Thyroid gland (tissue), 4 donors: ENCODE results near the gene DSG4. TPM values are rescaled to one million over a fixed set of nuclear protein-coding genes. Genes with fewer than 3 reads are reported as not detected.

Experiments
- DNase-seq, 2 donors: peaks; one replicate each; pipeline ENCODE4 v3.0.0-alpha.2; 2019
- H3K27ac ChIP-seq, 3 donors: fragments of 200-600 bp; sonication (generic); 1 replicate in 2 of 3; 2 replicates in 1 of 3; pipeline ENCODE4 v1.5.1; 2016 to 2019; ENCODE audit warnings: mild to moderate bottlenecking in 1 of 3, moderate library complexity in 1 of 3
- H3K27me3 ChIP-seq: fragments of 200-600 bp; sonication (generic); one replicate; pipeline ENCODE4 v1.5.1; 2019
- H3K36me3 ChIP-seq, 2 donors: fragments of 200-600 bp; sonication (generic); one replicate each; pipeline ENCODE4 v1.5.1; 2016 to 2019
- H3K4me1 ChIP-seq, 2 donors: fragments of 200-600 bp; sonication (generic); one replicate each; pipeline ENCODE4 v1.5.1; 2017 to 2019
- H3K4me3 ChIP-seq, 3 donors: fragments of 200-600 bp; sonication (generic); replicated peaks in 1 of 3; 1 replicate in 2 of 3; 2 replicates in 1 of 3; pipeline ENCODE4 v1.5.1; 2016; ENCODE audit warnings: mild to moderate bottlenecking in 1 of 3
- H3K9me3 ChIP-seq: fragments of 200-600 bp; sonication (generic); one replicate; pipeline ENCODE4 v1.5.1; 2017
- POLR2A ChIP-seq, 2 donors: fragments of 450-650 bp; IDR thresholded peaks; one replicate each; pipeline ENCODE4 v1.6.1; 2017; ENCODE audit warnings: antibody characterized with exemption in 2 of 2, mild to moderate bottlenecking in 2 of 2, moderate library complexity in 1 of 2
- WGBS, 2 donors: methylation state at CpG; one replicate each; pipeline ENCODE4 v1.1.5; 2017; 5-methylcytosine and 5-hydroxymethylcytosine counted together
- intact Hi-C: fragments of 100-400 bp; cut with DNase I; formaldehyde crosslinking; loops from one replicate; pipeline ENCODE4 v1.15.1; 2023
- total RNA-seq, 4 donors: library from RNA; depleted of rRNA; stranded (reverse); fragments of >200 nt; gene quantifications; one replicate each; pipeline ENCODE4 v1.2.3, GENCODE V29; 2016
- TF ChIP-seq, protein P1 (sequence below), 6 experiments: fragments of 200-600 bp in 3 of 6; fragments of 450-650 bp in 3 of 6; sonication (generic) in 3 of 6; IDR thresholded peaks; one replicate each; pipeline ENCODE4 v1.5.1; 2016 to 2019; ENCODE audit warnings: antibody characterized with exemption in 6 of 6, mild to moderate bottlenecking in 2 of 6, inconsistent platforms in 1 of 6, moderate library complexity in 1 of 6

Gene DSG4
- total RNA-seq, 4 donors from 2014 or later = not detected

GRCh38 chr18:31426871-31427406, 50.4 kb downstream of the DSG4 start:
- TF ChIP-seq, protein P1, sequence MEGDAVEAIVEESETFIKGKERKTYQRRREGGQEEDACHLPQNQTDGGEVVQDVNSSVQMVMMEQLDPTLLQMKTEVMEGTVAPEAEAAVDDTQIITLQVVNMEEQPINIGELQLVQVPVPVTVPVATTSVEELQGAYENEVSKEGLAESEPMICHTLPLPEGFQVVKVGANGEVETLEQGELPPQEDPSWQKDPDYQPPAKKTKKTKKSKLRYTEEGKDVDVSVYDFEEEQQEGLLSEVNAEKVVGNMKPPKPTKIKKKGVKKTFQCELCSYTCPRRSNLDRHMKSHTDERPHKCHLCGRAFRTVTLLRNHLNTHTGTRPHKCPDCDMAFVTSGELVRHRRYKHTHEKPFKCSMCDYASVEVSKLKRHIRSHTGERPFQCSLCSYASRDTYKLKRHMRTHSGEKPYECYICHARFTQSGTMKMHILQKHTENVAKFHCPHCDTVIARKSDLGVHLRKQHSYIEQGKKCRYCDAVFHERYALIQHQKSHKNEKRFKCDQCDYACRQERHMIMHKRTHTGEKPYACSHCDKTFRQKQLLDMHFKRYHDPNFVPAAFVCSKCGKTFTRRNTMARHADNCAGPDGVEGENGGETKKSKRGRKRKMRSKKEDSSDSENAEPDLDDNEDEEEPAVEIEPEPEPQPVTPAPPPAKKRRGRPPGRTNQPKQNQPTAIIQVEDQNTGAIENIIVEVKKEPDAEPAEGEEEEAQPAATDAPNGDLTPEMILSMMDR (IDR thresholded peaks at IDR 0.05) = no peak
- TF ChIP-seq POLR2A (IDR thresholded peaks at IDR 0.05) = no peak
- no peak overlapping the region for H3K4me3 ChIP-seq
- H3K36me3 ChIP-seq = no peaks in the 10 kb centered on the region
- H3K9me3 ChIP-seq = no peaks in the 10 kb centered on the region
- intact Hi-C loops = no loop called here
- no peaks in the 10 kb centered on the region for H3K4me1 ChIP-seq
- H3K27me3 ChIP-seq = no peaks in the 10 kb centered on the region
- H3K27ac ChIP-seq = no peak overlapping the region
- no peak for DNase-seq
- 69 to 72% methylated on average over 5 of the region's 5 CpGs for WGBS, 2 donors

GRCh38 chr18:31428211-31428610, 51.6 kb downstream of the DSG4 start:
- intact Hi-C loops = no loop called here
- H3K4me3 ChIP-seq = no peak overlapping the region
- H3K9me3 ChIP-seq = no peaks in the 10 kb centered on the region
- no peak for DNase-seq
- 77 to 96% methylated on average over 1 of the region's 1 CpG for WGBS, 2 donors
- H3K36me3 ChIP-seq = no peaks in the 10 kb centered on the region
- H3K27ac ChIP-seq = no peak overlapping the region
- no peak for TF ChIP-seq POLR2A (IDR thresholded peaks at IDR 0.05)
- TF ChIP-seq, protein P1 (IDR thresholded peaks at IDR 0.05) = no peak
- H3K4me1 ChIP-seq = no peaks in the 10 kb centered on the region
- H3K27me3 ChIP-seq = no peaks in the 10 kb centered on the region

- Histone ChIP-seq H3K36me3 (no peaks in the 10 kb centered on the region), H3K9me3 (no peaks in the 10 kb centered on the region), H3K4me3 (no peak overlapping the region), H3K27me3 (no peaks in the 10 kb centered on the region), H3K4me1 (no peaks in the 10 kb centered on the region), H3K27ac (no peak overlapping the region)
- TF ChIP-seq, protein P1 (IDR thresholded peaks at IDR 0.05) = no peak
- no peak for TF ChIP-seq POLR2A (IDR thresholded peaks at IDR 0.05)
- DNase-seq = no peak
- WGBS, 2 donors = 64 to 65% methylated on average over 2 of the region's 2 CpGs
- intact Hi-C loops = no loop called here
Observed at GRCh38 chr18:31429623-31430022, 53.0 kb downstream of the DSG4 start.

GRCh38 chr18:31430072-31430471, 53.5 kb downstream of the DSG4 start:
- Histone ChIP-seq H3K4me1 (no peaks in the 10 kb centered on the region), H3K9me3 (no peaks in the 10 kb centered on the region), H3K27me3 (no peaks in the 10 kb centered on the region), H3K27ac (no peak overlapping the region), H3K36me3 (no peaks in the 10 kb centered on the region), H3K4me3 (no peak overlapping the region)
- no peak for DNase-seq
- TF ChIP-seq, protein P1 (IDR thresholded peaks at IDR 0.05) = no peak
- TF ChIP-seq POLR2A (IDR thresholded peaks at IDR 0.05) = no peak
- intact Hi-C loops = no loop called here
- WGBS, 2 donors = 79% methylated on average over 4 of the region's 4 CpGs

GRCh38 chr18:31430554-31430953, 54.0 kb downstream of the DSG4 start:
- intact Hi-C loops = no loop called here
- 82 to 85% methylated on average over 1 of the region's 1 CpG for WGBS, 2 donors

More at GRCh38 chr18:31430554-31430953, 54.0 kb downstream of the DSG4 start:
- no peak overlapping the region for H3K27ac ChIP-seq
- TF ChIP-seq, protein P1 (IDR thresholded peaks at IDR 0.05) = no peak
- no peak for TF ChIP-seq POLR2A (IDR thresholded peaks at IDR 0.05)
- no peaks in the 10 kb centered on the region for H3K9me3 ChIP-seq
- no peaks in the 10 kb centered on the region for H3K4me1 ChIP-seq
- no peak for DNase-seq
- H3K27me3 ChIP-seq = no peaks in the 10 kb centered on the region
- no peak overlapping the region for H3K4me3 ChIP-seq
- no peaks in the 10 kb centered on the region for H3K36me3 ChIP-seq
